ENCODE results near the gene TOLLIP.
"Not testable (repeated sequence)": the region's sequence is repeated elsewhere in the genome, so short reads cannot be mapped to it uniquely, and the experiment has no call there.

TOLLIP gene

GRCh38 chr11:1267441-1268100 is 41.9 kb downstream of the TOLLIP start:
- no peak overlapping the region for H3K27ac ChIP-seq (ENCODE audit: insufficient read depth in 1 of 2, low read depth in 1 of 2, low read length in 2 of 2, poor library complexity in 1 of 2, severe bottlenecking in 2 of 2)
- 97% methylated on average over 6 of the region's 9 CpGs for WGBS (ENCODE audit: insufficient coverage)
- no peak for DNase-seq
- H3K4me3 ChIP-seq (ENCODE audit: control insufficient read depth in 1 of 7, extremely low read depth in 1 of 7, insufficient read depth in 4 of 7, low read depth in 2 of 7, low read length in 6 of 7) = no peak overlapping the region
- H3K9me3 ChIP-seq (ENCODE audit: control extremely low read depth in 1 of 5, control insufficient read depth in 4 of 5, insufficient read depth in 2 of 5, low read depth in 1 of 5, low read length in 4 of 5) = peaks cover 0 to 9% (median 5%) of the 10 kb centered on the region in 5 experiments
- H3K36me3 ChIP-seq (ENCODE audit: control insufficient read depth in 4 of 4, insufficient read depth in 4 of 4, low read length in 3 of 4) = no peaks in the 10 kb centered on the region
- CTCF ChIA-PET = interaction anchor here (0.6 to 1.3 kb wide), 2 partner anchors 9 to 33 kb away, joined by 3 to 4 read pairs; no protein-coding TSS in a partner anchor
- H3K4me1 ChIP-seq (ENCODE audit: control extremely low read depth in 1 of 4, control insufficient read depth in 4 of 4, insufficient read depth in 4 of 4, low read length in 3 of 4) = peaks cover 0 to 7% (median 7%) of the 10 kb centered on the region in 4 experiments
- no peaks in the 10 kb centered on the region for H3K27me3 ChIP-seq (replicated peaks in 2 of 5; ENCODE audit: control insufficient read depth in 4 of 5, insufficient read depth in 5 of 5, low read length in 4 of 5)
- POLR2A ChIA-PET = no interaction called here

DNA sequence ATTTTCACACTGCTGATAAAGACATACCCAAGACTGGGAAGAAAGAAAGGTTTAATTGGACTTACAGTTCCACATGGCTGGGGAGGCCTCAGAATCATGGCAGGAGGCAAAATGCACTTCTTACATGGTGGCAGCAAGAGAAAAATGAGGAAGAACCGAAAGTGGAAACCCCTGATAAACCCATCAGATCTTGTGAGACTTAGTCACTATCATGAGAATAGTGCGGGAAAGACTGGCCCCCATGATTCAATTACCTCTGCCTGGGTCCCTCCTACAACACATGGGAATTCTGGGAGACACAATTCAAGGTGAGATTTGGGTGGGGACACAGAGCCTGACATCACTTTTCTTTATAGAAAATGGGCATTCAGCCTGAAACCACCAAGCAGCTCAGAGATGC is 42.5 kb downstream of the TOLLIP start:
- H3K4me3 ChIP-seq (ENCODE audit: control insufficient read depth in 1 of 7, extremely low read depth in 1 of 7, insufficient read depth in 4 of 7, low read depth in 2 of 7, low read length in 6 of 7); DNase-seq; H3K27me3 ChIP-seq (replicated peaks in 2 of 5; ENCODE audit: control insufficient read depth in 4 of 5, insufficient read depth in 5 of 5, low read length in 4 of 5); POLR2A ChIA-PET; H3K27ac ChIP-seq (ENCODE audit: insufficient read depth in 1 of 2, low read depth in 1 of 2, low read length in 2 of 2, poor library complexity in 1 of 2, severe bottlenecking in 2 of 2); H3K9me3 ChIP-seq (ENCODE audit: control extremely low read depth in 1 of 5, control insufficient read depth in 4 of 5, insufficient read depth in 2 of 5, low read depth in 1 of 5, low read length in 4 of 5); CTCF ChIA-PET; H3K36me3 ChIP-seq (ENCODE audit: control insufficient read depth in 4 of 4, insufficient read depth in 4 of 4, low read length in 3 of 4): not testable (repeated sequence)
- WGBS (ENCODE audit: insufficient coverage) = 86% methylated on average over 2 of the region's 2 CpGs
- H3K4me1 ChIP-seq (ENCODE audit: control extremely low read depth in 1 of 4, control insufficient read depth in 4 of 4, insufficient read depth in 4 of 4, low read length in 3 of 4) = peaks cover 0 to 13% (median 12%) of the 10 kb centered on the region in 4 experiments

GRCh38 chr11:1265480-1265879 is 44.0 kb downstream of the TOLLIP start:
- DNase-seq; H3K36me3 ChIP-seq (ENCODE audit: control insufficient read depth in 4 of 4, insufficient read depth in 4 of 4, low read length in 3 of 4); POLR2A ChIA-PET; H3K4me3 ChIP-seq (ENCODE audit: control insufficient read depth in 1 of 7, extremely low read depth in 1 of 7, insufficient read depth in 4 of 7, low read depth in 2 of 7, low read length in 6 of 7); H3K9me3 ChIP-seq (ENCODE audit: control extremely low read depth in 1 of 5, control insufficient read depth in 4 of 5, insufficient read depth in 2 of 5, low read depth in 1 of 5, low read length in 4 of 5); H3K27ac ChIP-seq (ENCODE audit: insufficient read depth in 1 of 2, low read depth in 1 of 2, low read length in 2 of 2, poor library complexity in 1 of 2, severe bottlenecking in 2 of 2); H3K27me3 ChIP-seq (replicated peaks in 2 of 5; ENCODE audit: control insufficient read depth in 4 of 5, insufficient read depth in 5 of 5, low read length in 4 of 5): not testable (repeated sequence)
- CTCF ChIA-PET = interaction anchor here (0.8 kb wide), 1 partner anchor 42 kb away, joined by 3 read pairs; no protein-coding TSS in a partner anchor
- WGBS (ENCODE audit: insufficient coverage) = 98% methylated on average over 4 of the region's 4 CpGs
- H3K4me1 ChIP-seq (ENCODE audit: control extremely low read depth in 1 of 4, control insufficient read depth in 4 of 4, insufficient read depth in 4 of 4, low read length in 3 of 4) = peaks cover 0 to 16% (median 14%) of the 10 kb centered on the region in 4 experiments

DNA sequence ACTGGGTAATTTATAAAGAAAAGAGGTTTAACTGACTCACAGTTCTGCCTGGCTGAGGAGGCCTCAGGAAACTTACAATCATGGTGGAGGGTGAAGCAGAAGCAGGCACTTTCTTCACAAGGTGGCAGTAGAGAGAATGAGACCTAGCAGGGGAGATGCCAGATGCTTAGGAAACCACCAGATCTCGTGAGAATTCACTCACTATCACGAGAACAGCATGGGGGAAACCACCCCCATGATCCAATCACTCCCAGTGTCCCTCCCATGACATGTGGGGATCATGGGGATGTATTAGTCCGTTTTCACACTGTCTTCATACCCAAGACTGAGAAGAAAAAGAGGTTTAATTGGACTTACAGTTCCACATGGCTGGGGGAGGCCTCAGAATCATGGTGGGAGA is 45.0 kb downstream of the TOLLIP start:
- H3K4me3 ChIP-seq (ENCODE audit: control insufficient read depth in 1 of 7, extremely low read depth in 1 of 7, insufficient read depth in 4 of 7, low read depth in 2 of 7, low read length in 6 of 7); POLR2A ChIA-PET; H3K36me3 ChIP-seq (ENCODE audit: control insufficient read depth in 4 of 4, insufficient read depth in 4 of 4, low read length in 3 of 4); H3K27me3 ChIP-seq (replicated peaks in 2 of 5; ENCODE audit: control insufficient read depth in 4 of 5, insufficient read depth in 5 of 5, low read length in 4 of 5); H3K27ac ChIP-seq (ENCODE audit: insufficient read depth in 1 of 2, low read depth in 1 of 2, low read length in 2 of 2, poor library complexity in 1 of 2, severe bottlenecking in 2 of 2); CTCF ChIA-PET; H3K9me3 ChIP-seq (ENCODE audit: control extremely low read depth in 1 of 5, control insufficient read depth in 4 of 5, insufficient read depth in 2 of 5, low read depth in 1 of 5, low read length in 4 of 5): not testable (repeated sequence)
- peaks cover 0 to 16% (median 14%) of the 10 kb centered on the region in 4 experiments for H3K4me1 ChIP-seq (ENCODE audit: control extremely low read depth in 1 of 4, control insufficient read depth in 4 of 4, insufficient read depth in 4 of 4, low read length in 3 of 4)
- WGBS (ENCODE audit: insufficient coverage) = no CpG with 5 or more reads among the region's 3 CpGs
- peak; percentile 71 to 89 (median 89) for DNase-seq

DNA sequence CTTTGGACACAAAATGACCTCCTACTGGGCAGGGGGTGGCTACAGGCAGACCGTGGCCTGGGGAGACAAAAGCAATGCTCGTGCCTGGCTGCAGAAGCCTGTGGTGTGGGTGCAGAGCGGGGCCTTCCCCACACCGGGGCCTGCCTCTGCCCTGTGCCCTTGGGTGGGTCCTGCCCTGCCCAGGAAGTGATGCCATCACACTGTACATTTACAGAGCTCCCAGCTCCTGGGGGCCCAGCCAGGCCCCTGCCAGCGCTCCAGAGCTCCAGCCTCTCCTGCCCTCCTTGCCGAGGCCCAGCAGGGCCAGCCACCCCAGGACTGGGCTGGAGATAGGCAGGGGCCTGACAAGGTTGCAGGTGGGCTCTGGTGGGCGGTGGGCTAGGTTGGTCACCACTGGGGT is 46.4 kb downstream of the TOLLIP start:
- H3K4me3 ChIP-seq (ENCODE audit: control insufficient read depth in 1 of 7, extremely low read depth in 1 of 7, insufficient read depth in 4 of 7, low read depth in 2 of 7, low read length in 6 of 7) = peak overlapping the region in 6 of 7 experiments; percentile 57 to 81 (median 62)
- POLR2A ChIA-PET = no interaction called here
- DNase-seq = peak in 2 of 3 donors; percentile 11 to 38
- CTCF ChIA-PET = interaction anchor here (1.0 to 1.4 kb wide), 3 partner anchors 10 to 273 kb away, joined by 3 to 5 read pairs (median 3); no protein-coding TSS in a partner anchor
- H3K9me3 ChIP-seq (ENCODE audit: control extremely low read depth in 1 of 5, control insufficient read depth in 4 of 5, insufficient read depth in 2 of 5, low read depth in 1 of 5, low read length in 4 of 5) = peaks cover 0 to 9% (median 5%) of the 10 kb centered on the region in 5 experiments
- WGBS (ENCODE audit: insufficient coverage) = 25% methylated on average over 6 of the region's 7 CpGs
- H3K27ac ChIP-seq (ENCODE audit: insufficient read depth in 1 of 2, low read depth in 1 of 2, low read length in 2 of 2, poor library complexity in 1 of 2, severe bottlenecking in 2 of 2) = peak overlapping the region in 1 of 2 experiments; percentile 79
- peaks cover 0 to 16% (median 14%) of the 10 kb centered on the region in 4 experiments for H3K4me1 ChIP-seq (ENCODE audit: control extremely low read depth in 1 of 4, control insufficient read depth in 4 of 4, insufficient read depth in 4 of 4, low read length in 3 of 4)
- H3K27me3 ChIP-seq (replicated peaks in 2 of 5; ENCODE audit: control insufficient read depth in 4 of 5, insufficient read depth in 5 of 5, low read length in 4 of 5) = no peaks in the 10 kb centered on the region
- H3K36me3 ChIP-seq (ENCODE audit: control insufficient read depth in 4 of 4, insufficient read depth in 4 of 4, low read length in 3 of 4) = no peaks in the 10 kb centered on the region

- Histone ChIP-seq H3K4me3 (ENCODE audit: control insufficient read depth in 1 of 7, extremely low read depth in 1 of 7, insufficient read depth in 4 of 7, low read depth in 2 of 7, low read length in 6 of 7) (peak overlapping the region; percentile 25 to 81 (median 60)), H3K9me3 (ENCODE audit: control extremely low read depth in 1 of 5, control insufficient read depth in 4 of 5, insufficient read depth in 2 of 5, low read depth in 1 of 5, low read length in 4 of 5) (peaks cover 0 to 9% (median 5%) of the 10 kb centered on the region in 5 experiments), H3K27me3 (replicated peaks in 2 of 5; ENCODE audit: control insufficient read depth in 4 of 5, insufficient read depth in 5 of 5, low read length in 4 of 5) (no peaks in the 10 kb centered on the region), H3K36me3 (ENCODE audit: control insufficient read depth in 4 of 4, insufficient read depth in 4 of 4, low read length in 3 of 4) (no peaks in the 10 kb centered on the region), H3K4me1 (ENCODE audit: control extremely low read depth in 1 of 4, control insufficient read depth in 4 of 4, insufficient read depth in 4 of 4, low read length in 3 of 4) (peaks cover 0 to 16% (median 14%) of the 10 kb centered on the region in 4 experiments), H3K27ac (ENCODE audit: insufficient read depth in 1 of 2, low read depth in 1 of 2, low read length in 2 of 2, poor library complexity in 1 of 2, severe bottlenecking in 2 of 2) (peak overlapping the region; percentile 46 to 79)
- CTCF ChIA-PET = interaction anchor here (1.0 to 1.4 kb wide), 3 partner anchors 9 to 273 kb away, joined by 3 to 5 read pairs (median 3); no protein-coding TSS in a partner anchor
- DNase-seq = peak; percentile 84 to 90 (median 89)
- POLR2A ChIA-PET = no interaction called here
- WGBS (ENCODE audit: insufficient coverage) = 18% methylated on average over 20 of the region's 31 CpGs
Measured at GRCh38 chr11:1262172-1263006, 47.0 kb downstream of the TOLLIP start.
